ENCODE measurements around the gene ICOS.
"Not testable (repeated sequence)": the region's sequence is repeated elsewhere in the genome, so short reads cannot be mapped to it uniquely, and the experiment has no call there.

ICOS gene

GRCh38 chr2:203916756-203917155 is 19.8 kb upstream of the ICOS start:
- no peak for DNase-seq (ENCODE audit: extremely low read depth in 1 of 2, low read depth in 1 of 2)

DNA sequence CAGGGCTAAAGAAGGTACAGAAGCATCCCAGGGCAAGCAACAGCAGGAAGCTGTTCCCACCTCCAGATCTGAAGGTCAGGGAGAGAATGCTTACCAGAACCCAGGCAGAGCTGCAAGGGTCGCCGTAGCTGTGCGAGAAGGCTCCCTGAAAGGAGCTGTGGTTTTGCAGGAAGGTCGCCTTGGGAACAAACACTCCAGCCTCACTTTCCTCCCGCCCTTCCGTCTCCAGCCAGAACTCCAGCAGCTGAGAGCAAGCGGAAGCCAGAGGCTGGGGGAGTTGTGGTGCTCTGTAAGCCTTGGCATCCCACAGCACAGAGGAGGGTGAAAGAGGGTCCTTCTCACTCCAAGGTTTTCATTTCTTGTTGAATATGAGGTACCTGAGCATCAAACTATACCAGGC is 18.3 kb upstream of the ICOS start:
- no peak for DNase-seq (ENCODE audit: extremely low read depth in 1 of 2, low read depth in 1 of 2)

GRCh38 chr2:203918839-203919238 is 17.7 kb upstream of the ICOS start:
- DNase-seq (ENCODE audit: extremely low read depth in 1 of 2, low read depth in 1 of 2): no peak

DNA sequence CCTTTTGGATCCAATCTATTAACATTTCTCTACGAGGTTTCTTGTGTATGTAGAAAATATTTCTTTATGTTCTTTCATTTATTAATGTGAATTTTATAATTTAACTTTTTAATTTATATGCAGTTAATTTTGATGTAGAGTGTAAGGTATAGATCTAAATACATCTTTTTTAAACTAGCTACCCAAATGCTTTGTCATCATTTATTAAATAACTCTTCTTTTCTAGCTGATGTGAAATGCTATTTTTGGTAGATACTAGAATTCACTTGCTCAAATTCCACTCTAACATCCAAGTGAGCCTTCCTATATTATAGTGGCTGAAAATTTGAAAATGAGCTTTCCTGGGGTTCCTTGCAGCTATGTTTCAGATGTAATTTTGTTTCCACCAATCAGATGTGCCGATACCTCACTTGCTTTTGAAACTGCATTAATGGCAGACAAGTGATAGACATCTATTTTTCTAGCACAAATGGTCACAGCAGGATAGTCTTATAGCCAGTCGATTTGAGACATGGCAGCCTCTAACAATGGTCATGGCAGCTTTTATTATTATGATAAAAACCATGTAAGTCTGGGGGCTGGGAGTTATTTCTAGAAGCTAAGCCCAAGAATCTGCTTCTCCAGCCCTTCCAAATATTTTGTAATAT is 10.9 kb upstream of the ICOS start:
- no peak for DNase-seq (ENCODE audit: extremely low read depth in 1 of 2, low read depth in 1 of 2)

GRCh38 chr2:203928849-203929248 is 7.7 kb upstream of the ICOS start:
- no peak for DNase-seq (ENCODE audit: extremely low read depth in 1 of 2, low read depth in 1 of 2)

GRCh38 chr2:203931262-203931661 is 5.3 kb upstream of the ICOS start:
- DNase-seq (ENCODE audit: extremely low read depth in 1 of 2, low read depth in 1 of 2): not testable (repeated sequence)

- DNase-seq (ENCODE audit: extremely low read depth in 1 of 2, low read depth in 1 of 2): no peak
These were observed 2.5 kb upstream of the ICOS start for GRCh38 chr2:203934041-203934492.

DNA sequence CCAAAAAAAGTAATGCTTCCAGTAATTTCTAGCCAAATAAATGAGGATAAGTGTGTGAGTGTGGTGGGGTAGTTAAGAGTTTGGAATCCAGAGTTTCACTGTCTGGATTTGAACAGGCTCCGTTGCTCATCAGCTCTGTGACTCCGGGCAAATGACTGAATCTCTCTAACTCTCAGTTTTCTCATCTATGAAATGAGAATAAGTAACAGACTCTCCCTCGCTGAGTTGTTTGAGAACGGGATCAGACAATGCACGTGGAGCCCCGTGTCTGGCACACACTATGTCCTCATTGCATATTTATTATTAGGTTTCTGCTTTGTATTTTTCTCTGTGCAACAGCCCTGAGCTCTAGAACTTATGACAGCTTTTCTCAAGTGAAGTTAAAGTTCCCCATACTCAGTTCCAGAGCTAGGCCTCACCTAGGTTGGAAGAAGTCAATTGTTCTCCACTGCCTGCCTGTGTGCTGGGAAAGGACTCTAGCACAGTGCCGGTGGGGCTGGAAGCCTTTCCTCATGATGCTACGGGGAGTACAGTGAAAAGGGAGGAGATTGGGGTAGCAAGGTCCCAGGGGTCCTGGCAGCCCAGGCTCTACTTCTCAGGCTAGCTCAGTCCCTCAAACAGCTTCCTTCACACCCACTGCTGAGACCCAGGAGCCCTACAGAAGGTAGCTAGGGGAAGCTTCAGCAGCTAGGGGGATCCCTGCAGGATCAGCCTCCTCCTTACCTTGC is 1.7 kb upstream of the ICOS start:
- DNase-seq (ENCODE audit: extremely low read depth in 1 of 2, low read depth in 1 of 2): no peak

DNA sequence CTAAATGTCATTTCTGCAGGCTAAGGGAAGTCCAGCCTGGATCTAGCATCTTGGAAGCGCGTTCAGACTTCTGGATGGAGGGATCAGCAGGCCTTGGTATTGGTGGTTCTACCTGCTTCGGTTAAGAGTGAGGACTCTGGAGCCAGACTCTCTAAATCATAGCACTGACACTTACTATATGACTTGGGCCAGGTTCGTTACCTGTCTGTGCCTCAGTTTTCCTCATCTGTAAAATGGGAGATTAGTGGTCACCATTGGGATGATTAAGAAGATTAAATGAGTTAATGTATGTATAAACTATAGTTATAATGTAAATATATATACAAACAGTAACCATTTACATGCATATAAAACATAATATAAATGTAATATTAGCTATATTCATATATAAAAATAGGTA is 995 bp upstream of the ICOS start:
- DNase-seq (ENCODE audit: extremely low read depth in 1 of 2, low read depth in 1 of 2): no peak

DNA sequence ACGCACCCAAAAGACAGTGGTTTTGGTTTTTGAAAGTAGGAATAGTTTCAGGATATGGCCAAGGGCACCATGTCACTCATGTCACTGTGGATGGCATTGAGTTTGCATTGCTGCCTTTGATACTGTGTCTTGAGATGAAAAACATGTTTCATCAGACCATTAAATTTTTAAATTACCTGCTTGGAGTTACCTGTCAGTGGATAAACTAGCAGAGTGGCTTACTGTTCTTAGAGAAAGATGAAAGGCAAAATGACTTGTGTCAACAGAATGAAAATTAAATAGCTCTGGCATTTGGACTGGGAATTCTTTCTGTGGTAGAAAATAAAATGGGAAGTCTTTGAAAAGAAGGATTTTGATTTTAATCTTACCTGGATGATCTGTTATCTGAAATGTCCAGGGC is 386 bp downstream of the ICOS start:
- no peak for DNase-seq (ENCODE audit: extremely low read depth in 1 of 2, low read depth in 1 of 2)

DNA sequence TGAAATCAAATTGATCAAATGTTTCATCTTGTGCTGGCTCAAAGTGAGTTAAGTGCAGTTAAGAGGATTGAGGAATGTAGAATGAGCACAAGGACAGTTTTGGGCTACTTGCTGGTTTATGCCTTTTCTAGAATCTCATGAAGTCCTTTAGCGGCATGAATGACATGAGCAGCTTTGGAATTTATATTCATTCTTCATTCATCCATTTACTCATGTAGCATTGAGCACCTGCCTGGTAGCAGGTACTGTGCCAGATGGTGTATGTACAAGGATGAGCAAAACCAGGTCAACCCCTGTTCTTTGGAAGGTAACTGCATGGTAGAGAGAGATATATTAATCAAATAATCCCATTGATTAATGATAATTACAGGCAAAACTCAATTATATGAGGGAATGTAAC is 1.2 kb downstream of the ICOS start:
- no peak for DNase-seq (ENCODE audit: extremely low read depth in 1 of 2, low read depth in 1 of 2)

- no peak for DNase-seq (ENCODE audit: extremely low read depth in 1 of 2, low read depth in 1 of 2)
These were observed 3.5 kb downstream of the ICOS start for GRCh38 chr2:203940039-203940438.

- DNase-seq (ENCODE audit: extremely low read depth in 1 of 2, low read depth in 1 of 2): not testable (repeated sequence)
These were observed 7.2 kb downstream of the ICOS start for GRCh38 chr2:203943493-203944382.

GRCh38 chr2:203948733-203949132 is 12.2 kb downstream of the ICOS start:
- no peak for DNase-seq (ENCODE audit: extremely low read depth in 1 of 2, low read depth in 1 of 2)

DNA sequence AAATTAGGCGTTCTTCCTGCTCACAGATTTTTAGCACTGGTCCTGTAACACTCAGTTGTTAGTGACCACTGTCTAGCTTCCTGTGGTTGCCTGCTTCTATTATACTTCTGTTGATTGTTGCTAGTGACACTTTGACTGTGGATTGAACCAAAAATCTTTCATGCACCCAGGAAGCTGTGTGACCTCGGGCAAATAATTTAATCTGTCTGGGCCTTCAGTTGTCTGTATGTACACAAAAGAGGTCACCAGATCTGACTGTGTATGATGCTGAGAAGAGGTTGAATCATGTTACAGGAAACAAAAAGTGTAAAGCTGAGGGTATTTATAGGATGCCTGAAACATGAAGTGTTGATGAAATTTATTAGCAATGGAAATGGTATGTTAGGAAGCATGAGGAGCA is 12.7 kb downstream of the ICOS start:
- DNase-seq (ENCODE audit: extremely low read depth in 1 of 2, low read depth in 1 of 2): no peak

GRCh38 chr2:203951366-203951902 is 14.9 kb downstream of the ICOS start:
- DNase-seq (ENCODE audit: extremely low read depth in 1 of 2, low read depth in 1 of 2): no peak

DNA sequence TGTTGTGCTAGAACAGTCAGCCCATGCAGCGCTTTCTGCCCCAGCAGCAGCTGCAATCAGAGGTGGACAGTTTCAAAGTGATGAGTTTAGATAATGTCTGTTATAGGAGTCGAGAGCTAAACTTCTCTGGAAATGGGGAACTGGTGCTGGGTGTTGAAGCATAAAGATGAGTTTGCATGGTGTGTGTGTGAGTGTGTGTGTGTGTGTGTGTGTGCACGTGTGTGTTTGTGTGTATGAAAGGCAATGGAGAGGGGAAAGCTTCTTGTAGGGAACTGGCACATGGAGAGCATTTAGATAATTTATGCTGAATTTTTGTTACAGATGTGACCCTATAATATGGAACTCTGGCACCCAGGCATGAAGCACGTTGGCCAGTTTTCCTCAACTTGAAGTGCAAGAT is 22.7 kb downstream of the ICOS start:
- DNase-seq (ENCODE audit: extremely low read depth in 1 of 2, low read depth in 1 of 2): no peak

- DNase-seq (ENCODE audit: extremely low read depth in 1 of 2, low read depth in 1 of 2): no peak
These were observed 23.1 kb downstream of the ICOS start for GRCh38 chr2:203959672-203960071.

DNA sequence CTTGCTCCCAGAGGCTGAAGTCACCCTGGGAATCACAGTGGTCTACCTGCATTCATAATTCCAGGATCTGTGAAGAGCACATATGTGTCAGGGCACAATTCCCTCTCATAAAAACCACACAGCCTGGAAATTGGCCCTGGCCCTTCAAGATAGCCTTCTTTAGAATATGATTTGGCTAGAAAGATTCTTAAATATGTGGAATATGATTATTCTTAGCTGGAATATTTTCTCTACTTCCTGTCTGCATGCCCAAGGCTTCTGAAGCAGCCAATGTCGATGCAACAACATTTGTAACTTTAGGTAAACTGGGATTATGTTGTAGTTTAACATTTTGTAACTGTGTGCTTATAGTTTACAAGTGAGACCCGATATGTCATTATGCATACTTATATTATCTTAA is 24.2 kb downstream of the ICOS start:
- DNase-seq (ENCODE audit: extremely low read depth in 1 of 2, low read depth in 1 of 2): no peak

- not testable (repeated sequence) for DNase-seq (ENCODE audit: extremely low read depth in 1 of 2, low read depth in 1 of 2)
These were observed 28.6 kb downstream of the ICOS start for GRCh38 chr2:203965190-203965589.

GRCh38 chr2:203971251-203971650 is 34.7 kb downstream of the ICOS start:
- no peak for DNase-seq (ENCODE audit: extremely low read depth in 1 of 2, low read depth in 1 of 2)

Data from activated CD8-positive, alpha-beta memory T cell treated with anti-CD3 and anti-CD28 coated beads for 1 hour (primary cell).